IMR-90 (cell line): ENCODE results near the gene ZNF423.

Source experiments
- BHLHE40 ChIP-seq: fragments of 150-350 bp; IDR thresholded peaks from 2 replicates; pipeline ENCODE4 v1.6.1; 2016; ENCODE audit warnings: mild to moderate bottlenecking, low read depth, low read length
- CEBPB ChIP-seq: IDR thresholded peaks from 2 replicates; pipeline ENCODE4 v1.6.1; 2012; ENCODE audit warnings: low read depth, low read length, improper control_type of control experiment
- CHD1 ChIP-seq: IDR thresholded peaks from 2 replicates; pipeline ENCODE4 v1.6.1; 2012; ENCODE audit warnings: low read depth, low read length, improper control_type of control experiment
- CTCF ChIP-seq: conservative IDR thresholded peaks from 2 replicates; pipeline ENCODE4 v1.5.1; 2012; ENCODE audit warnings: mild to moderate bottlenecking, low read depth, low read length, improper control_type of control experiment
- MAZ ChIP-seq: IDR thresholded peaks from 2 replicates; pipeline ENCODE4 v1.6.1; 2012; ENCODE audit warnings: low read depth, mild to moderate bottlenecking, low read length, improper control_type of control experiment, moderate library complexity, borderline replicate concordance
- NFE2L2 ChIP-seq: fragments of 150-350 bp; IDR thresholded peaks from 2 replicates; pipeline ENCODE4 v1.6.1; 2016; ENCODE audit warnings: low read depth, mild to moderate bottlenecking, low read length
- POLR2A ChIP-seq: IDR thresholded peaks from 2 replicates; pipeline ENCODE4 v1.6.1; 2012; ENCODE audit warnings: mild to moderate bottlenecking, low read depth, low read length
- RAD21 ChIP-seq: IDR thresholded peaks from 2 replicates; pipeline ENCODE4 v1.6.1; 2012; ENCODE audit warnings: low read length, improper control_type of control experiment

GRCh38 chr16:49503256-49504022 is 352.5 kb downstream of the ZNF423 start:
- TF ChIP-seq CTCF (no peak), POLR2A (no peak), MAZ (no peak), RAD21 (no peak), CHD1 (no peak), CEBPB (no peak), NFE2L2 (no peak), BHLHE40 (no peak)
